Measurements from ENCODE around the gene SPNS2.
"Not testable (repeated sequence)": the region's sequence is repeated elsewhere in the genome, so short reads cannot be mapped to it uniquely, and the experiment has no call there.

The SPNS2 gene

DNA sequence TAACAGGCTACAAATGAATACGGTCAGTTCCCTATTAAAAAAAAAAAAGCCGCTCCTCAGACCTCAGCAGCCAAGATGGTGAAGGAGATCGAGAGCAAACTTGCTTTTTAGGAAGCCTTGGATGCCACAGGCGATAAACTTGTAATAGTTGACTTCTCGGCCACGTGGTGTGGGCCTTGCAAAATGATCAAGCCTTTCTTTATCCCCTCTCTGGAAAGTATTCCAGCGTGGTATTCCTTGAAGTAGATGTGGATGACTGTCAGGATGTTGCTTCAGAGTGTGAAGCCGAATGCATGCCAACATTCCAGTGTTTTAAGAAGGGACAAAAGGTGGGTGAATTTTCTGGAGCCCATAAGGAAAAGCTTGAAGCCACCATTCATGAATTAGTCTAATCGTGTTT is 73.5 kb downstream of the SPNS2 start:
- no peak for DNase-seq (ENCODE audit: low spot score)

GRCh38 chr17:4573115-4573514 is 74.4 kb downstream of the SPNS2 start:
- DNase-seq (ENCODE audit: low spot score), result no peak

GRCh38 chr17:4573669-4574068 is 75.0 kb downstream of the SPNS2 start:
- DNase-seq (ENCODE audit: low spot score), result peak; percentile 66

DNA sequence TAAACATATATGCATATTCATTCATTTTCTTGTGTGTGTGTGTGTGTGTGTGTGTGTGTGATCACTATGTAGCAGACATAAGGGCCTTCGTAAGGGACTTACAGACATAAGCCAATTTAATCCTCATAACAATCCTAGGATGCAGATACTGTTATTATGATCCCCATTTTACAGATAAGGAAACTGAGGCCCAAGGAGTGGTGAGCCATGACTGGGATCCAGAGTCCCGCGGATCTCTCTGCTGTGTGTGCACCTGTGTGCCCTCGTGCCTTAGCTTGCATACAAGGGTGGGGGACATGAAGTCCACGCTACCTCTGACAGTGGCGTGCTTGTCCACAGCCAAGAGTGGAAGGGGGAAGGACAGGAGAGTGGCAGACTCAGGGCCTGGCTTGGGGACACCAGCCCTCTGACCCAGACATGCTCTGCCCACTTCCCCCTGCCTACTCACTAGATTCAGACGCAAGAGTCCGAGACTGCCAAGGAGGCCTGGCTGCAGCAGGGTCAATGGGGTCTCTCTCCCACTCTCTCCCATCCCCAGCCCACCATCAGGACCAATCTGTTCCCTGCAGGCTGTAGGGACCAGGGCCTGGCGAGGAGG is 75.9 kb downstream of the SPNS2 start:
- DNase-seq (ENCODE audit: low spot score), result no peak

DNA sequence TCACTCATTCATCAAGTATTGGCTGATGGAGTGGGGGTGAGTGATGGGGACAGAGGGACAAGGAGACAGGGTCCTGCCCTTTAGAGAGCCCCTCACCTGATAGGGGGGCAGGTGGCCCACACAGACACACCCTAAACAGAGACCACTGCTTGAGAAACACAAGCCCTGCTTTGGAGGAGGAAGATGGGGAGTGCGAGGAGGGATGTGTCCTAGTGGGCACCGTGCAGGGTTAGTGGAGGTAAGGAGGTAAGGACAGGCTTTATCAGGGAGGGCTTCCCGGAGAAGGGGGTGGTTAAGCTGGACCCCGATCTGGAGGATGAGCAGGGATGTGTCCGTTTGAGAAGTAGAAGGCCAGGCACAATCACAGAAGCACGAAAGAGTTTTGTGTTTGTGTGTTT is 77.5 kb downstream of the SPNS2 start:
- no peak for DNase-seq (ENCODE audit: low spot score)

DNA sequence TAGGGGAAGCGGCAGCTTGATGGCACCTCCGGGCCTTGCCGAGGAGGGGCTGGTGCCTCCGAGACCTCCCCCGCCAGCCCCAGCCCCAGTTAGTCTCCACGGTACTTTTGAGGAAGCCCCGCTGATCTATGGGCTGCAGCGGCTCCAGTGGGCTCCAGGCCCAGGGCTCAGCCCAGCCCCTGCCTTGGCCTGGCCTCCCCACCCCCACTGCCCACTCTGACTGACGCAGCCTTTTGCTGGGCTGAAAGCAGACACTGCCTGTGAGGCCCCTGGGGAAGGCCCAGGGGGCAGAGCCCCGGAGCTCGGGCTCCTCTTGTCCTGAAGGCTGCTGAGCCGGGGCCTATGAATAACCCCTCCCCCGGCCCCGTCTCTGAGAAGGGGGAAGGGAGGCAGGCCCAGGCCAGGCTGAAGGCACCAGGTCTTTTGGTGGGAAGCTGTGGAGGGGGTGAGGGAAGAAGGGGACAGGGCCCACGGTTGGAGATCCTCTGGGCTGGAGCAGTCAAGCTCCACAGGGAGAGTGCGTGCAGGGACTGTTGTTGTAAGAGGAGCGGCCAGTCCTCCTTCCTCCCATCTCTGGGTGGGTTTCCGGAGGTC is 78.1 kb downstream of the SPNS2 start:
- no peak for DNase-seq (ENCODE audit: low spot score)

- DNase-seq (ENCODE audit: low spot score), result no peak
These were observed 78.8 kb downstream of the SPNS2 start for GRCh38 chr17:4577386-4577993.

DNA sequence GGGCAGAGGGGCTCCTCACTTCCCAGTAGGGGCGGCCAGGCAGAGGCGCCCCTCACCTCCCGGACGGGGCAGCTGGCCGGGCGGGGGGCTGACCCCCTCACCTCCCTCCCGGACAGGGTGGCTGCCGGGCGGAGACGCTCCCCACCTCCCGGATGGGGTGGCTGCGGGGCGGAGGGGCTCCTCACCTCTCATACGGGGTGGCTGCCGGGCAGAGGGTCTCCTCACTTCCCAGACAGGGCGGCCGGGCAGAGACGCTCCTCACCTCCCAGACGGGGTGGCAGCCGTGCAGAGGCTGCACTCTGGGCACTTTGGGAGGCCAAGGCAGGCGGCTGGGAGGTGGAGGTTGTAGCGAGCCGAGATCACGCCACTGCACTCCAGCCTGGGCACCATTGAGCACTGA is 79.7 kb downstream of the SPNS2 start:
- DNase-seq (ENCODE audit: low spot score), result not testable (repeated sequence)

DNA sequence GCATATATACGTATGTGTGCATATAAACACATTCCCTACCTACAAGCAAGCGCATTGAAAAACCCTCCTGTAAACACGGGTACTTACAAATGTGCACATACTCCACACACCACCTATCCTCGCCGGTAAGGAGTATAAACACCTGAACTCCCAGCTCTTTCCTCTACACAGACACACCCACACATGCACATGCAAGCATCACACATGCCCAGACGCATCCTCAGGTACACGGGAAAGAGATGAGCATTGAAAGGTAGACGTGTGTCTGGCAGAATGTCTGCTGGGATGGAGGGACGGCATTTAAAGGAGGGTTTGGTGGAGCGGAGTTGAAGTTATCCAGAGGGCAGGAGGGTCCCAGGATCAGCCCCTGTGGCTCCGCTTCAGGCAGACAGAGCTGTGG is 81.0 kb downstream of the SPNS2 start:
- no peak for DNase-seq (ENCODE audit: low spot score)

- no peak for DNase-seq (ENCODE audit: low spot score)
These were observed 81.6 kb downstream of the SPNS2 start for GRCh38 chr17:4580291-4580690.

DNA sequence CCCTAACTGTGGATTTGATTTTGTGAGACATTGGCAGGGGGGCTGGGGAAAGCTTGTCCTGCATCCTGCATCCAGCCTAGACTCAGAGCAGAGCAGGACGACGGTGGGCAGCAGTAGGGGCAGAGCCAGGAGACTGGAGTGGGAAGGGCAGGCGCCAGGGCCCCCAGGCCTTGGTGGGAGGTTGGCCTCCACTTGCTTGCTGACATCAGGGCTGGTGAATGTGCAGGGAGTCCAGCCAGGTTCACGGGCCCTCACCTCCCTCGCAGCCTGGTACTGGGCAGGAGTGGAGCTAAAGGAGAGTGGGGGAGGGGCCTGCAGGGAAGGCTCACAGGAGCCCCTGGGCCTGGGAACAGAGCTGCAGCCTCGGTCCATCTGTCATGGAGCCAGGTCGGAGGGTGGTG is 83.4 kb downstream of the SPNS2 start:
- DNase-seq (ENCODE audit: low spot score), result no peak

DNA sequence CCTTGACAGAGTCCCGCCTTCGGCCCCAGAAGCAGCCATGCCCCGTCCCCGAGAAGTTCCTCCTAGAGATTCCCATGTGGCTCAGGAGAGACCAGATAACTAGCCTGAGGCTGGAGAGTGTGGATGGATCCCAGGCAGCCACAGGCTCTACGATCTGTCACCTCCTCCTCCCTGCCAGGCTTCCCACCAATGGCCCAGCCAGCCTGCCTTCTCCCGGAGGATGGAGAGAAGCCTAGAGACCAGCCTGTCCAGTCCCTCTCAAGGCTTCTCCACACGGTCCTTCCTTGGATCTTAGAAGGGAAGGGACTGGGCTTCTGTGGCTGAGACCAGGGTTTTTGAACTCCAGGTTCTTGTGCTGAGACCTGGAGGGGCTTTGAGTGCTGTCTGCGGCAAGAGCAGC is 84.0 kb downstream of the SPNS2 start:
- DNase-seq (ENCODE audit: low spot score), result no peak

DNA sequence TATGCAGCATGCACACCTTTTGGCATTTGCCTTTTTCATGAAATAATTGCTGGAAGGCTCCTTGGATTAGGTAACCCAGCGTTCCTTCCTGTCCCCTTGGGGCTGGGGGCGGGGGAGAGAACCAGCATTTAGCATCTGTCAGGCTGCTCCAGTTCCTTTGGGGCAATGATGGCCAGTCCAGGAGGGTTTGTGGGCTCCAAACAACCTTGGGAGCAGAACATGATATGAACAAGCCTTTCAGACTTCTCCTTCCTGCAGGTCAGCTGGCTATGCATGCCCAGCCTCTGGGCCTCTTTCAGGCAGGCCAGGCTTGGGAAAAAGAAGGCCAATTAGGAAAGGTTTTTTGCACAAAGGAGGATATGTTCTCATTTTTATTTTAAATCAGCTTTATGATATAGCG is 84.5 kb downstream of the SPNS2 start:
- DNase-seq (ENCODE audit: low spot score), result no peak

GRCh38 chr17:4583782-4584100 is 85.1 kb downstream of the SPNS2 start:
- peak; percentile 9 for DNase-seq (ENCODE audit: low spot score)

GRCh38 chr17:4584101-4584916 is 85.6 kb downstream of the SPNS2 start, which contains the start of gene SMTNL2:
TSS of gene SMTNL2 (plus strand) at chr17:4584529. CDS start at chr17:4584606, 77 bp downstream.
- no peak for DNase-seq (ENCODE audit: low spot score)

GRCh38 chr17:4584917-4585637 is 86.4 kb downstream of the SPNS2 start:
- no peak for DNase-seq (ENCODE audit: low spot score)

GRCh38 chr17:4585638-4585994 is 86.9 kb downstream of the SPNS2 start:
- no peak for DNase-seq (ENCODE audit: low spot score)

DNA sequence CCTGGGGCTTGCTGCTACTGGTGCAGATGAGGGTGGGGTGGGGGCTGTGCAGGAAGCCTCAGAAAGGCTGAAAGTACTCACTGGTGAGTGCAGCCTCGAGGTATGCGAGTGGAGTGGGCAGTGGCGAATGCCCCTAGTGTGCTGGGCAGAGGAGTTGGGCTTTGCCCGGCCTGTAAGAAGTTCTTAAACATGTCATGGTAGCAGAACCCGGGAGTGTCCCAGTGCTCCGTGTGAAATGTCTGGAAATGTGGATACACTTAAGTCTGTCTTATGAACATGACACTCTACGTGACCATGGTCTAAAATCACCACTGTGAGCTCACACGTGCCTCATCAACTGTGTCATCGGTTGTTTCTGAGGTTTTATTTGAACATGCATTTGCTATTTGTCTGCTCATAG is 87.4 kb downstream of the SPNS2 start:
- DNase-seq (ENCODE audit: low spot score), result no peak

GRCh38 chr17:4587195-4587594 is 88.5 kb downstream of the SPNS2 start:
- no peak for DNase-seq (ENCODE audit: low spot score)

- DNase-seq (ENCODE audit: low spot score), result no peak
These were observed 89.1 kb downstream of the SPNS2 start for GRCh38 chr17:4587803-4588202.

- no peak for DNase-seq (ENCODE audit: low spot score)
These were observed 89.7 kb downstream of the SPNS2 start for GRCh38 chr17:4588391-4588790.
